ENCODE data around the gene PPP2R3C. TPM values are rescaled to one million over a fixed set of nuclear protein-coding genes. Genes with fewer than 3 reads are reported as not detected.

The PPP2R3C gene
- total and polyA plus RNA-seq, 2 of the 13 experiments (the other 11 are each of a cell fraction or from before 2014, with no cell fraction given) = 63.4 to 102 TPM

- TF ChIP-seq ZNF614 (CRISPR knock-in tag; IDR thresholded peaks at IDR 0.05; ENCODE audit: borderline replicate concordance) (peak; percentile 87), AHDC1 (CRISPR knock-in tag; IDR thresholded peaks at IDR 0.05; ENCODE audit: borderline replicate concordance) (peak; percentile 91), ARHGAP35 (CRISPR knock-in tag; IDR thresholded peaks at IDR 0.05; ENCODE audit: borderline replicate concordance) (no peak), GABPB1 (CRISPR knock-in tag; IDR thresholded peaks at IDR 0.05) (0 out of 2 replicates have a peak, but pooled peaks have one; percentile 17), STAG1 (CRISPR knock-in tag; IDR thresholded peaks at IDR 0.05) (no peak), PHF8 (CRISPR knock-in tag; IDR thresholded peaks at IDR 0.05) (0 out of 2 replicates have a peak, but pooled peaks have one; percentile 25), ZNF710 (CRISPR knock-in tag; IDR thresholded peaks at IDR 0.05; ENCODE audit: borderline replicate concordance) (no peak), ARID3A (IDR thresholded peaks at IDR 0.05; ENCODE audit: low read depth, low read length) (peak; percentile 94), ZNF292 (CRISPR knock-in tag; IDR thresholded peaks at IDR 0.05; ENCODE audit: borderline replicate concordance, low read depth) (peak; percentile 50; the same call in 1 of the 2 replicates), ZNF792 (CRISPR knock-in tag; IDR thresholded peaks at IDR 0.05) (peak; percentile 87; the same call in 1 of the 2 replicates), REPIN1 (CRISPR knock-in tag; IDR thresholded peaks at IDR 0.05; ENCODE audit: borderline replicate concordance, low read depth) (no peak), ZNF766 (CRISPR knock-in tag; IDR thresholded peaks at IDR 0.05; ENCODE audit: borderline replicate concordance) (no peak), GATAD1 (CRISPR knock-in tag; IDR thresholded peaks at IDR 0.05) (peak; percentile 60; the same call in 1 of the 2 replicates)
- TF ChIP-seq, protein P1, sequence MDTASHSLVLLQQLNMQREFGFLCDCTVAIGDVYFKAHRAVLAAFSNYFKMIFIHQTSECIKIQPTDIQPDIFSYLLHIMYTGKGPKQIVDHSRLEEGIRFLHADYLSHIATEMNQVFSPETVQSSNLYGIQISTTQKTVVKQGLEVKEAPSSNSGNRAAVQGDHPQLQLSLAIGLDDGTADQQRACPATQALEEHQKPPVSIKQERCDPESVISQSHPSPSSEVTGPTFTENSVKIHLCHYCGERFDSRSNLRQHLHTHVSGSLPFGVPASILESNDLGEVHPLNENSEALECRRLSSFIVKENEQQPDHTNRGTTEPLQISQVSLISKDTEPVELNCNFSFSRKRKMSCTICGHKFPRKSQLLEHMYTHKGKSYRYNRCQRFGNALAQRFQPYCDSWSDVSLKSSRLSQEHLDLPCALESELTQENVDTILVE (CRISPR knock-in tag; IDR thresholded peaks at IDR 0.05) = no peak; the same call in none of the 2 replicates
- TF ChIP-seq, protein P2, sequence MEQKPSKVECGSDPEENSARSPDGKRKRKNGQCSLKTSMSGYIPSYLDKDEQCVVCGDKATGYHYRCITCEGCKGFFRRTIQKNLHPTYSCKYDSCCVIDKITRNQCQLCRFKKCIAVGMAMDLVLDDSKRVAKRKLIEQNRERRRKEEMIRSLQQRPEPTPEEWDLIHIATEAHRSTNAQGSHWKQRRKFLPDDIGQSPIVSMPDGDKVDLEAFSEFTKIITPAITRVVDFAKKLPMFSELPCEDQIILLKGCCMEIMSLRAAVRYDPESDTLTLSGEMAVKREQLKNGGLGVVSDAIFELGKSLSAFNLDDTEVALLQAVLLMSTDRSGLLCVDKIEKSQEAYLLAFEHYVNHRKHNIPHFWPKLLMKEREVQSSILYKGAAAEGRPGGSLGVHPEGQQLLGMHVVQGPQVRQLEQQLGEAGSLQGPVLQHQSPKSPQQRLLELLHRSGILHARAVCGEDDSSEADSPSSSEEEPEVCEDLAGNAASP (CRISPR knock-in tag; IDR thresholded peaks at IDR 0.05; ENCODE audit: borderline replicate concordance) = 0 out of 2 replicates have a peak, but pooled peaks have one; percentile 25
- TF ChIP-seq, protein P3, sequence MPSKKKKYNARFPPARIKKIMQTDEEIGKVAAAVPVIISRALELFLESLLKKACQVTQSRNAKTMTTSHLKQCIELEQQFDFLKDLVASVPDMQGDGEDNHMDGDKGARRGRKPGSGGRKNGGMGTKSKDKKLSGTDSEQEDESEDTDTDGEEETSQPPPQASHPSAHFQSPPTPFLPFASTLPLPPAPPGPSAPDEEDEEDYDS (CRISPR knock-in tag; IDR thresholded peaks at IDR 0.05) = peak; percentile 42; the same call in 1 of the 2 replicates
These were observed 38.1 kb upstream of the PPP2R3C start (continued) for GRCh38 chr14:35159742-35160409.
